ENCODE results near the gene KRT16.
"Not testable (repeated sequence)": the region's sequence is repeated elsewhere in the genome, so short reads cannot be mapped to it uniquely, and the experiment has no call there.

The KRT16 gene

DNA sequence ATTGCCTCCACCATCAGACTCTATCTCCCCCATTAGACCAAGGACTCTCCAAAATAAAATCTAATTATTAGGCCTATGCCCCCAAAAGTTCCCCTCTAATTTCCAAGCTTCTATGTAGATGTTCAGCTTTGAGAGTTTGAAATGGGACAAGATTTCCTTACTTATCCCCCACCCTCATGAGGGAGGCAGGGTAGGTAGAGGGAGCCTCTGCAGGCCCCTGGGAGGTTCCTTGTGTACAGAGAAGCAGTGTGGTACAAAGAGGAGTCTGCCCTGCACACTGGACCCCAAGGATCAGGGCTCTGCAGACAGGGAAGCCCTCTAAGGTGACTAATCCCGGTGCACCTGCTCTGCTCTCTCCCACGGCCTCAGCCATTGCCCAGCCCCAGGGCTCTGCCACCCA, 9.3 kb upstream of the KRT16 start:
- H3K4me1 ChIP-seq: no peaks in the 10 kb centered on the region; the same call in 1 of the 2 replicates
- no peaks in the 10 kb centered on the region for H3K36me3 ChIP-seq
- TF ChIP-seq, protein P1, sequence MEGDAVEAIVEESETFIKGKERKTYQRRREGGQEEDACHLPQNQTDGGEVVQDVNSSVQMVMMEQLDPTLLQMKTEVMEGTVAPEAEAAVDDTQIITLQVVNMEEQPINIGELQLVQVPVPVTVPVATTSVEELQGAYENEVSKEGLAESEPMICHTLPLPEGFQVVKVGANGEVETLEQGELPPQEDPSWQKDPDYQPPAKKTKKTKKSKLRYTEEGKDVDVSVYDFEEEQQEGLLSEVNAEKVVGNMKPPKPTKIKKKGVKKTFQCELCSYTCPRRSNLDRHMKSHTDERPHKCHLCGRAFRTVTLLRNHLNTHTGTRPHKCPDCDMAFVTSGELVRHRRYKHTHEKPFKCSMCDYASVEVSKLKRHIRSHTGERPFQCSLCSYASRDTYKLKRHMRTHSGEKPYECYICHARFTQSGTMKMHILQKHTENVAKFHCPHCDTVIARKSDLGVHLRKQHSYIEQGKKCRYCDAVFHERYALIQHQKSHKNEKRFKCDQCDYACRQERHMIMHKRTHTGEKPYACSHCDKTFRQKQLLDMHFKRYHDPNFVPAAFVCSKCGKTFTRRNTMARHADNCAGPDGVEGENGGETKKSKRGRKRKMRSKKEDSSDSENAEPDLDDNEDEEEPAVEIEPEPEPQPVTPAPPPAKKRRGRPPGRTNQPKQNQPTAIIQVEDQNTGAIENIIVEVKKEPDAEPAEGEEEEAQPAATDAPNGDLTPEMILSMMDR (IDR thresholded peaks at IDR 0.05; ENCODE audit: low read depth, low read length): no peak
- H3K27me3 ChIP-seq: no peaks in the 10 kb centered on the region
- no peaks in the 10 kb centered on the region; the same call in 1 of the 2 replicates for H3K9me3 ChIP-seq
- no peak for DNase-seq
- no peak overlapping the region for H3K4me3 ChIP-seq (ENCODE audit: low read depth, low read length)

DNA sequence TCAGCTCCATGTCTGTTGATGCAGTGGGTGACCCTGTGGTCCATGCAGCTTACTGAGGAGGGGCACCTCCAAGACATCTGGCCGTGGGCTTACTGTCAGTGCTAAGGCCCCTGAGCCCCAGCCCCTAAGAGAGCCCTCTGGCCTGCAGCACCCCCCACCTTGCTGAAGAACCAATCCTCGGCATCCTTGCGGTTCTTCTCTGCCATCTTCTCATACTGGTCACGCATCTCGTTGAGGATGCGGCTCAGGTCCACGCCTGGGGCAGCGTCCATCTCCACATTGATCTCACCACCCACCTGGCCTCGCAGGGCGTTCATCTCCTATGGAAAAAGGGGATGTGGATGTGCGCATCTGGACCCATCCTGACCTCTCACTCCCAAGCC, 8.9 kb upstream of the KRT16 start:
- not testable (repeated sequence) for H3K4me3 ChIP-seq (ENCODE audit: low read depth, low read length); H3K4me1 ChIP-seq

DNA sequence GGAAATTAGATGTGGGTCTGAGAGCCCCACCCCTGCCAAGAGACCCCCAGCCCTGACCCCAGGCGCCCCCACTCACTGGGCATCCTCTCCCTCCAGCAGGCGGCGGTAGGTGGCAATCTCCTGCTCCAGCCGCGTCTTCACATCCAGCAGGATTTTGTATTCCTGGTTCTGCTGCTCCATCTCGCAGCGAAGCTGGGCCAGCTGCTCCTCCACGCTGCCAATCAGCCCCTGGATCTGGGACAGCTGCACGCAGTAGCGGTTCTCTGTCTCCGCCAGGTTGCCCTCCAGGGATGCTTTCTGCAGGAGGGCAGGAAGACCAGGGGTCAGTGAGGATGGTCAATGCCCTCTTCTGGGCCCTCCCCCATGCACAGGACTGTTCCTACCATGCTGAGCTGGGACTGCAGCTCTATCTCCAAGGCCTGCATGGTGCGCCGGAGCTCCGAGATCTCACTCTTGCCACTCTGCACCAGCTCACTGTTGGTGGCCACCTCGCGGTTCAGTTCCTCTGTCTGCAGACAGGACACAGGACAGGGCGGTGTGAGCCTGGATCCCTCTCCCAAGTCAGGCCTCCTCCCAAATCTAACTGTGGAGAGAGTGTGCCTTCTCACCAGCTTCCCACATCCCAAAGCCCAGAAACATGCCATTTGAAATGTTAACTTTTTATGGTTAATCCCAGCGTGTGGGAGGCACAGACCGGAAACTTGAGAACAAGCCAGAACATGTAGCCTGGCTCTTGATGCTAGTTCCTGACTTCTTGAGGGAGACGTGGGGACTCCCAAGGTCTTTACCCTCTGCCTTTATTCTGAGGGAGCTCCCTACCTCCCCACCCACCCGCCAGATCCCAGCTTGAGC, 8.2 kb upstream of the KRT16 start:
- DNase-seq: peak; percentile 37

More for the DNA sequence above, 8.9 kb upstream of the KRT16 start:
- not testable (repeated sequence) for H3K27me3 ChIP-seq, DNase-seq, H3K9me3 ChIP-seq, H3K36me3 ChIP-seq

DNA sequence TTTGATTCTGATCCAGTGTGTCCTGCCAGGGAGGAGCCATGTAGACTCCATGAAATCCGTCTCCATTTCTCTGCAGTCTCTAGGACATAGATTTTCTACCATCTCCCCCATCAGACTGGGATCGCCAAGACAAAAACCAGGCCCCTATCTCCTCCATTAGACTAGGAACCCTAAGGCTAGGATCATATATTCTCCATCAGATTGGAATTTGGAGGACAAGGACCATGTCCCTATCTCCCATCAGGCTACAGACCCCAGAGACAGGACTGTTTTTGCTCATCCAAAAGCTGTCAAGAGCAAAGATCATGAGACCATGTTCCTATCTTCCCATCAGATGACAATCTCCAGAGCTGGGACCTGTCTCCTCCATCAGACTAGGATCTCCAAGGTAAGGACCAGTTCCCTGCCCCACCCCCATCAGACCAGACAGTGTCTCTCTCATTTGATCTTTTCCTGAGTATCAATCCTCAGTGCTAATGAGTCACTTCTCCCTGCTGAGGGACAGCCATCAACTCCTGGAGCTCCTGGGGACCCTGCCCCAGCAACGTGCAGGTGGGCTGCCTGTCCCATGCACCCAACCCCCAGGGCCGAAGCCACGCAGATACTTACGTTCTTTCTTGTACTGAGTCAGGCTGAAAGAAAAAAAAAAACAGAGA, 7.5 kb upstream of the KRT16 start:
- H3K4me3 ChIP-seq (ENCODE audit: low read depth, low read length); DNase-seq; H3K4me1 ChIP-seq; H3K27me3 ChIP-seq; H3K9me3 ChIP-seq; H3K36me3 ChIP-seq: not testable (repeated sequence)

More for the DNA sequence above, 8.2 kb upstream of the KRT16 start:
- TF ChIP-seq, protein P1 (IDR thresholded peaks at IDR 0.05; ENCODE audit: low read depth, low read length): peak; percentile 17
- no peaks in the 10 kb centered on the region for H3K27me3 ChIP-seq
- H3K9me3 ChIP-seq: no peaks in the 10 kb centered on the region; the same call in 1 of the 2 replicates
- H3K36me3 ChIP-seq: no peaks in the 10 kb centered on the region
- H3K4me3 ChIP-seq (ENCODE audit: low read depth, low read length): no peak overlapping the region
- no peaks in the 10 kb centered on the region; the same call in 1 of the 2 replicates for H3K4me1 ChIP-seq

DNA sequence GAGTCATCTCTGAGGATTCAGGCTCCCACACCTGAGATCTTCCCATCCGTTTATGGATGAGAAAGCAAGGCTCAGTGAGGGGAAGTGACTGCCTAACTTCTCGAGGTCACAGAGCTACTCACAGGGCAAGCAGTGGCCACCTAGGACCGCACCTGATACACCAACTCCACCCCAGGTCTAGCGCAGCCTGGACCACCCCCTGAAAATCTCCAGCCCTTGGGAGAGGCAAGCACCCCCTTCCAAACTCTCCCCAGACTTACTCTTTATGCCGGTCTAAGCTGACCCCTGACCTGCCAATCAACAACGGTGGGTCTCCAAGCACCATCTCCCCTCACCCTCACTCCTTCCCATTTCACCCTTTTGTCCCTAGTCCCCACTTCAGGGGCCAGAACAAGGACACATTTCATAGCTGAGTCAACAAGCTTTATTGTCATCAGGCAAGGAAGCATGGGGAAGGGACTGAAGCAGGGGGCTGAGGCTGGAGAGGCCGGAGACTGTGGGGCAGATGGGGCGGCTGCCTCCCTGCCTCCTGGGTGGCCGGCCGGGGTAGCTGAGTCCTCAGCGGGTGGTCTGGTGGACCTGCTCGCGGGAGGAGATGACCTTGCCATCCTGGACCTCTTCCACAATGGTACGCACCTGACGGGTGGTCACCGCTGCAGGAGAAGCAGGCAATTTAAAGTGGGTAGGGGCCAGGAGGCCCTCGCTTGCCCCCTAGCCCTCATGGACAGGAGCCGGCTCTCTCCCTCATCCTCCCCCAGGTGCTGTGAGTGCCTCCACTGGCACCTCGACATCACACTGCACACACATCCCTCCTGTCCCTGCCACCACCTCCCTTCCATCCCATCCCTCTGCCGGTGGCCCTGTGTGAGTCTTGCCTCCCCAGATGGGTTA, 6.7 kb upstream of the KRT16 start:
- Histone ChIP-seq H3K4me3 (ENCODE audit: low read depth, low read length) (no peak overlapping the region), H3K9me3 (no peaks in the 10 kb centered on the region; the same call in 1 of the 2 replicates), H3K36me3 (no peaks in the 10 kb centered on the region), H3K4me1 (no peaks in the 10 kb centered on the region; the same call in 1 of the 2 replicates), H3K27me3 (no peaks in the 10 kb centered on the region)
- TF ChIP-seq, protein P1 (IDR thresholded peaks at IDR 0.05; ENCODE audit: low read depth, low read length): no peak
- DNase-seq: no peak

DNA sequence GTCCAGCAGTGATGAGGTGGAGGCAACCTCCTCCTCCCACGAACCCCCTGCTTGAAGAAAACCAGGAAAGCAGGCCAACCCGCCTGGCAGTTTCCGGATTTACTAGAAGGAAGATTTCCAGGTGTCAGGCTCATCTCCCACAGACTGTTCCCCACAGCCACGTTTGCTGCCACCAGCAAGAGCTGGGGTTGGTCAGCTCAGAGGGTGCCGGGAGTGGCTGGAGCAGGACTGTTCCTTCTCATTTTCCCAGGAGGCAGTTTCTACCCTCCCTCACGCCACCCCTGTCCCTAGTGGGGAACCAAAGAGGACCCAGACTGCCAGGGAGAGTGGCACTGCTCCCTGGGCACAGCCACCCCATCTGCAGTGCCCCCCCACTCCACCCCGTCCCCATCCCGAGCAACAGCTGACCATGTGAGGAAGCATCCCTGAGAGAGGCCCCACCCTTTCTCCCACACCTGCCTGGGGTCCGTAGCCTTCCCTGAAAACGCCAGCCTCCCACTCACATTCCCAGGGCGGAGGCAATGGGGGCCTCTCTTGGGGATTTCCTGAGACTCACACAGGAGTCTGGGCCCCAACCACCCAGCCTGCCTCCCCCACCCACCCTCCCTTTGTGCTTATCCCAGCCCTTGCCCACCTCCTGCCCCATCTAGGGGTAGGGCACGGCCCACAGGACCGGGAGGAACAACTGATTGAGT, 5.9 kb upstream of the KRT16 start:
- H3K27me3 ChIP-seq: no peaks in the 10 kb centered on the region
- H3K4me3 ChIP-seq (ENCODE audit: low read depth, low read length): no peak overlapping the region
- H3K9me3 ChIP-seq: no peaks in the 10 kb centered on the region; the same call in 1 of the 2 replicates
- no peaks in the 10 kb centered on the region; the same call in 1 of the 2 replicates for H3K4me1 ChIP-seq
- H3K36me3 ChIP-seq: no peaks in the 10 kb centered on the region
- TF ChIP-seq, protein P1 (IDR thresholded peaks at IDR 0.05; ENCODE audit: low read depth, low read length): no peak
- DNase-seq: no peak
